ENCODE data around the gene ANTKMT.

DNA sequence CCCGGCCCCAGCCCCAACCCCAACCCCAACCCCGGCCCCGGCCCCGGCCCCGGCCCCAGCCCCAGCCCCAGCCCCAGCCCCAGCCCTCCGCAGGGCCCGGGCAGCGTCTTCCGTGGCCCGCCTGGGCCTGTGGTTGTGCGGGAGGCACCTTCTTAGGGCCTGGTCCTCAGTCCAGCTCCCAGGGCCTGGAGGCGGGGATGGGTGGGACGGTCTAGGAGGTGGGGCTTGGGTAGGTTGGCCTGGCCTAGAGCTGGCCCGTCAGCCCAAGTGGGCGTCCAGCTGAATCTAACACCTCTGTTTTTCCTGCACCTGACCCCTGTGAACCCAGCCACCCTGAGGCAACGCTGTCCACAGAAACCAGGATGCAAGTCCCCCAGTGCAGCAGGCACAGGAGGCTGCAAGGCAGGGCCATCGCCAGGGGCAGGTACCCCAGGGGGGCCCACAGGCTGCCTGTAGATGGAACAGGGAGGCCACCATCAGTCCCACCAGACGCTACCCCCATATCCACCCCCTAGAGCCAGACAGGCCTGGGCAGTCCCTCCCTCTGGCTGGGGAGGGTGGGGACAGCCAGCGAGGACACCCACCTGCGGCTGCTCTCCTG is 48.3 kb downstream of the ANTKMT start:
- TF ChIP-seq, protein P1, sequence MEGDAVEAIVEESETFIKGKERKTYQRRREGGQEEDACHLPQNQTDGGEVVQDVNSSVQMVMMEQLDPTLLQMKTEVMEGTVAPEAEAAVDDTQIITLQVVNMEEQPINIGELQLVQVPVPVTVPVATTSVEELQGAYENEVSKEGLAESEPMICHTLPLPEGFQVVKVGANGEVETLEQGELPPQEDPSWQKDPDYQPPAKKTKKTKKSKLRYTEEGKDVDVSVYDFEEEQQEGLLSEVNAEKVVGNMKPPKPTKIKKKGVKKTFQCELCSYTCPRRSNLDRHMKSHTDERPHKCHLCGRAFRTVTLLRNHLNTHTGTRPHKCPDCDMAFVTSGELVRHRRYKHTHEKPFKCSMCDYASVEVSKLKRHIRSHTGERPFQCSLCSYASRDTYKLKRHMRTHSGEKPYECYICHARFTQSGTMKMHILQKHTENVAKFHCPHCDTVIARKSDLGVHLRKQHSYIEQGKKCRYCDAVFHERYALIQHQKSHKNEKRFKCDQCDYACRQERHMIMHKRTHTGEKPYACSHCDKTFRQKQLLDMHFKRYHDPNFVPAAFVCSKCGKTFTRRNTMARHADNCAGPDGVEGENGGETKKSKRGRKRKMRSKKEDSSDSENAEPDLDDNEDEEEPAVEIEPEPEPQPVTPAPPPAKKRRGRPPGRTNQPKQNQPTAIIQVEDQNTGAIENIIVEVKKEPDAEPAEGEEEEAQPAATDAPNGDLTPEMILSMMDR (conservative IDR thresholded peaks at IDR 0.05; ENCODE audit: low read length): no peak
- TF ChIP-seq EZH2phosphoT487 (IDR thresholded peaks at IDR 0.05; ENCODE audit: borderline replicate concordance): no peak
